Thyroid gland (tissue), 4 donors: Measurements from ENCODE around the gene KHDC1L.
"Not testable (repeated sequence)": the region's sequence is repeated elsewhere in the genome, so short reads cannot be mapped to it uniquely, and the experiment has no call there.

Experiments used
- CTCF ChIP-seq, 6 experiments: fragments of 200-600 bp in 3 of 6; fragments of 450-650 bp in 3 of 6; sonication (generic) in 3 of 6; IDR thresholded peaks; one replicate each; pipeline ENCODE4 v1.5.1; 2016 to 2019; ENCODE audit warnings: antibody characterized with exemption in 6 of 6, mild to moderate bottlenecking in 2 of 6, inconsistent platforms in 1 of 6, moderate library complexity in 1 of 6
- POLR2A ChIP-seq, 2 donors: fragments of 450-650 bp; IDR thresholded peaks; one replicate each; pipeline ENCODE4 v1.6.1; 2017; ENCODE audit warnings: antibody characterized with exemption in 2 of 2, mild to moderate bottlenecking in 2 of 2, moderate library complexity in 1 of 2

DNA sequence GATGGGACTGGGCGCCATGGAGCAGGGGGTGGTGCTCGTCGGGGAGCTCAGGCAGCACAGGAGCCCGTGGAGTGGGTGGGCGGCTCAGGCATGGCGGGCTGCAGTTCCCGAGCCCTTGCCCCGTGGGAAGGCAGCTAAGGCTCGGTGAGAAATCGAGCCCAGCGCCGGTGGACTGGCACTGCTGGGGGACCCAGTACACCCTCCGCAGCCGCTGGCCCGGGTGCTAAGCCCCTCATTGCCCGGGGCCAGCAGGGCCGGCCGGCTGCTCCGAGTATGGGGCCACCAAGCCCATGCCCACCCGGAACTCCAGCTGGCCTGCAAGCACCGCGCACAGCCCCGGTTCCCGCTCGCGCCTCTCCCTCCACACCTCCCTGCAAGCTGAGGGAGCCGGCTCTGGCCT, 43.6 kb upstream of the KHDC1L start:
- not testable (repeated sequence) for TF ChIP-seq CTCF, POLR2A (IDR thresholded peaks at IDR 0.05)
